ENCODE data around the gene CADM4.

- TF ChIP-seq, protein P1, sequence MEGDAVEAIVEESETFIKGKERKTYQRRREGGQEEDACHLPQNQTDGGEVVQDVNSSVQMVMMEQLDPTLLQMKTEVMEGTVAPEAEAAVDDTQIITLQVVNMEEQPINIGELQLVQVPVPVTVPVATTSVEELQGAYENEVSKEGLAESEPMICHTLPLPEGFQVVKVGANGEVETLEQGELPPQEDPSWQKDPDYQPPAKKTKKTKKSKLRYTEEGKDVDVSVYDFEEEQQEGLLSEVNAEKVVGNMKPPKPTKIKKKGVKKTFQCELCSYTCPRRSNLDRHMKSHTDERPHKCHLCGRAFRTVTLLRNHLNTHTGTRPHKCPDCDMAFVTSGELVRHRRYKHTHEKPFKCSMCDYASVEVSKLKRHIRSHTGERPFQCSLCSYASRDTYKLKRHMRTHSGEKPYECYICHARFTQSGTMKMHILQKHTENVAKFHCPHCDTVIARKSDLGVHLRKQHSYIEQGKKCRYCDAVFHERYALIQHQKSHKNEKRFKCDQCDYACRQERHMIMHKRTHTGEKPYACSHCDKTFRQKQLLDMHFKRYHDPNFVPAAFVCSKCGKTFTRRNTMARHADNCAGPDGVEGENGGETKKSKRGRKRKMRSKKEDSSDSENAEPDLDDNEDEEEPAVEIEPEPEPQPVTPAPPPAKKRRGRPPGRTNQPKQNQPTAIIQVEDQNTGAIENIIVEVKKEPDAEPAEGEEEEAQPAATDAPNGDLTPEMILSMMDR (IDR thresholded peaks at IDR 0.05) = no peak
- no peak for TF ChIP-seq EP300 (IDR thresholded peaks at IDR 0.05)
These were observed 24.4 kb upstream of the CADM4 start for GRCh38 chr19:43664018-43664417.
